ENCODE measurements around the gene CYP1A1. TPM values are rescaled to one million over a fixed set of nuclear protein-coding genes. Genes with fewer than 3 reads are reported as not detected.

CYP1A1 gene
- under 0.01 TPM in 1 of 2 replicates, not detected in the other for total RNA-seq
- 0.02 TPM in 1 of 2 replicates, not detected in the other for polyA plus RNA-seq
- polyA plus RNA-seq (2012): 0.06 TPM in 1 of 2 replicates, not detected in the other
- not detected in 2 replicates for polyA minus RNA-seq (ENCODE audit: low replicate concordance)

- H3K79me2 ChIP-seq (ENCODE audit: control insufficient read depth, insufficient read depth, low read length): no peaks in the 10 kb centered on the region
- no peaks in the 10 kb centered on the region for H3K36me3 ChIP-seq (ENCODE audit: control insufficient read depth, insufficient read depth, low read length)
- H3K27ac ChIP-seq (ENCODE audit: insufficient read depth, low read length): no peak within 1 kb of the TSS
- H3K4me1 ChIP-seq (ENCODE audit: control insufficient read depth, extremely low read depth, insufficient read depth, low read length): no peaks in the 10 kb centered on the region
- H3K9me3 ChIP-seq (ENCODE audit: control insufficient read depth, insufficient read depth, low read depth, low read length): no peaks in the 10 kb centered on the region
- no peaks in the 10 kb centered on the region for H4K20me1 ChIP-seq (ENCODE audit: control insufficient read depth, extremely low read depth, insufficient read depth, low read length)
- DNase-seq (ENCODE audit: low read depth in 2 of 2): peak in 1 of 2 donors; percentile 4
- no peak for TF ChIP-seq CTCF (conservative IDR thresholded peaks at IDR 0.05 in 1 of 2, IDR thresholded peaks at IDR 0.05 in 1 of 2; ENCODE audit: low read depth in 1 of 2, low read length in 2 of 2)
- no peak for TF ChIP-seq EZH2 (IDR thresholded peaks at IDR 0.05; ENCODE audit: low read length, missing control alignments)
- peak within 1 kb of the TSS; percentile 3 for H2AFZ ChIP-seq (ENCODE audit: low read length)
- H3K9ac ChIP-seq (ENCODE audit: insufficient read depth, low read length): peak within 1 kb of the TSS; percentile 20
- H3K4me3 ChIP-seq (replicated peaks in 1 of 4; ENCODE audit: control extremely low read depth in 1 of 4, insufficient read depth in 1 of 4, low read depth in 3 of 4, low read length in 4 of 4): peak within 1 kb of the TSS; percentile 35 to 53 (median 48)
- H3K4me2 ChIP-seq (ENCODE audit: extremely low read depth, insufficient read depth, low read length): peak within 1 kb of the TSS; percentile 82
- H3K27me3 ChIP-seq (ENCODE audit: control insufficient read depth, insufficient read depth, low read length): peaks cover 46% of the 10 kb centered on the region
These were observed at the start of gene CYP1A1 for GRCh38 chr15:74725225-74725774. CYP1A1 (minus strand) TSS chr15:74725528; CDS start chr15:74723097, 2,431 bp downstream.

DNA sequence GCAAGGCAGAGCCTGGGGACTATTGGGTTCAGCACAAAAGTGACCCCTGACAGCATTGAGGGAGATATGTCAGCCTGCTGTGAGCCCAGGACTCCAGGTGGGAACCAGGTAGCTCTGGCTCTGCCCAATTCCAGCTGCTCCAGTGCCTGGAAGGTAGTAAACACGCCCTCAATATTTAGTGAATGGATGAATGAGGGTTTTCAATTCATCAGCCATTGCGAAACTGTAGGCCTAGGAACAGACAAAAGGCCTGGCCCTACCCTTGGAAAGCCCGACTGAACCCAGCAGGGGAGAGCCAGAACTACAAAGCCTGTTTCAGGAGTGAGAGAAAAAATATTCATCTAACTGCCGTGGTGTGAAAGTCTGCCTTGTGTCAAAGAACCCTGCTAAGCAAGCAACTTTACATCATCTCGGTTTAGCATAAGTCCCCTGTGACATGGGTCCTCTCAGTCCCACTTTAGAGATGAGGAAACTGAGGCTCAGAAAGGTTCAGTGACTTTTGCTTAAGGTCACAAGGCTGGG is 48.5 kb upstream of the CYP1A1 start:
- H3K9me3 ChIP-seq (ENCODE audit: control insufficient read depth, insufficient read depth, low read depth, low read length): no peaks in the 10 kb centered on the region
- DNase-seq (ENCODE audit: low read depth in 2 of 2): no peak

DNA sequence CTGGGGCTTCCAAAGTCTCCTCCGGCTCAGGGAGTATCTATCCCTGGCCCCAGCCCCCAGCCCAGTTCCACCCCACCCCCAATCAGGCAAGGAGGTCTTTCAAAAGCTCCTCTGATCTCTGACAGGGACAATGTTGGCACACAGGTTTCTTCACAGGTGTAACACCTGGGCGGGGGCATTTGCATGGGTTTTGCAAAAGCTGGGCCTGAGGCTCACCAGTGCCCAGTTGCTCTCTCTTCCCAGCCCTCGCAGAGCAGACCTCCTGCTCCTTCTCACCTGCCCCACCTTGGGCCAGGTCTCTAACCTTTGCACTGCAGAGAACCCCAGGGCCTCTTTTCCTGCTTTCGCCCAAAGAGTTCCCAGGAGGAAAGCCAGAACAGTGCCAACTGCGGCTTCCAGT is 48.0 kb upstream of the CYP1A1 start:
- no peaks in the 10 kb centered on the region for H3K36me3 ChIP-seq (ENCODE audit: control insufficient read depth, insufficient read depth, low read length)
- H3K79me2 ChIP-seq (ENCODE audit: control insufficient read depth, insufficient read depth, low read length): no peaks in the 10 kb centered on the region
- H2AFZ ChIP-seq (ENCODE audit: low read length): no peak overlapping the region
- H3K27me3 ChIP-seq (ENCODE audit: control insufficient read depth, insufficient read depth, low read length): peaks cover 2% of the 10 kb centered on the region
- H3K4me3 ChIP-seq (replicated peaks in 1 of 4; ENCODE audit: control extremely low read depth in 1 of 4, insufficient read depth in 1 of 4, low read depth in 3 of 4, low read length in 4 of 4): no peak overlapping the region
- H3K27ac ChIP-seq (ENCODE audit: insufficient read depth, low read length): no peak overlapping the region
- no peak for TF ChIP-seq CTCF (conservative IDR thresholded peaks at IDR 0.05 in 1 of 2, IDR thresholded peaks at IDR 0.05 in 1 of 2; ENCODE audit: low read depth in 1 of 2, low read length in 2 of 2)
- TF ChIP-seq EZH2 (IDR thresholded peaks at IDR 0.05; ENCODE audit: low read length, missing control alignments): no peak
- H3K4me1 ChIP-seq (ENCODE audit: control insufficient read depth, extremely low read depth, insufficient read depth, low read length): no peaks in the 10 kb centered on the region
- no peak overlapping the region for H3K4me2 ChIP-seq (ENCODE audit: extremely low read depth, insufficient read depth, low read length)
- no peak overlapping the region for H3K9ac ChIP-seq (ENCODE audit: insufficient read depth, low read length)
- H3K9me3 ChIP-seq (ENCODE audit: control insufficient read depth, insufficient read depth, low read depth, low read length): no peaks in the 10 kb centered on the region
- H4K20me1 ChIP-seq (ENCODE audit: control insufficient read depth, extremely low read depth, insufficient read depth, low read length): no peaks in the 10 kb centered on the region
- DNase-seq (ENCODE audit: low read depth in 2 of 2): no peak

More for the DNA sequence above, 48.5 kb upstream of the CYP1A1 start:
- Histone ChIP-seq H3K9ac (ENCODE audit: insufficient read depth, low read length) (no peak overlapping the region), H2AFZ (ENCODE audit: low read length) (no peak overlapping the region), H3K4me3 (replicated peaks in 1 of 4; ENCODE audit: control extremely low read depth in 1 of 4, insufficient read depth in 1 of 4, low read depth in 3 of 4, low read length in 4 of 4) (no peak overlapping the region), H3K27ac (ENCODE audit: insufficient read depth, low read length) (no peak overlapping the region), H3K4me1 (ENCODE audit: control insufficient read depth, extremely low read depth, insufficient read depth, low read length) (no peaks in the 10 kb centered on the region), H3K36me3 (ENCODE audit: control insufficient read depth, insufficient read depth, low read length) (no peaks in the 10 kb centered on the region), H3K79me2 (ENCODE audit: control insufficient read depth, insufficient read depth, low read length) (no peaks in the 10 kb centered on the region), H3K27me3 (ENCODE audit: control insufficient read depth, insufficient read depth, low read length) (peaks cover 2% of the 10 kb centered on the region), H4K20me1 (ENCODE audit: control insufficient read depth, extremely low read depth, insufficient read depth, low read length) (no peaks in the 10 kb centered on the region), H3K4me2 (ENCODE audit: extremely low read depth, insufficient read depth, low read length) (no peak overlapping the region)
- TF ChIP-seq CTCF (conservative IDR thresholded peaks at IDR 0.05 in 1 of 2, IDR thresholded peaks at IDR 0.05 in 1 of 2; ENCODE audit: low read depth in 1 of 2, low read length in 2 of 2): no peak
- no peak for TF ChIP-seq EZH2 (IDR thresholded peaks at IDR 0.05; ENCODE audit: low read length, missing control alignments)

Data from fibroblast of lung (primary cell).